Lower leg skin (tissue), 3 donors: ENCODE data around the gene TTC29.

Experiments
- CTCF ChIP-seq, 3 donors: fragments of 450-650 bp; IDR thresholded peaks; one replicate each; pipeline ENCODE4 v1.5.1; 2016; ENCODE audit warnings: antibody characterized with exemption in 3 of 3, mild to moderate bottlenecking in 3 of 3, moderate library complexity in 2 of 3
- POLR2A ChIP-seq, 2 donors: fragments of 450-650 bp; IDR thresholded peaks; one replicate each; pipeline ENCODE4 v1.6.1; 2016 to 2017; ENCODE audit warnings: antibody characterized with exemption in 2 of 2, mild to moderate bottlenecking in 1 of 2, moderate library complexity in 1 of 2

DNA sequence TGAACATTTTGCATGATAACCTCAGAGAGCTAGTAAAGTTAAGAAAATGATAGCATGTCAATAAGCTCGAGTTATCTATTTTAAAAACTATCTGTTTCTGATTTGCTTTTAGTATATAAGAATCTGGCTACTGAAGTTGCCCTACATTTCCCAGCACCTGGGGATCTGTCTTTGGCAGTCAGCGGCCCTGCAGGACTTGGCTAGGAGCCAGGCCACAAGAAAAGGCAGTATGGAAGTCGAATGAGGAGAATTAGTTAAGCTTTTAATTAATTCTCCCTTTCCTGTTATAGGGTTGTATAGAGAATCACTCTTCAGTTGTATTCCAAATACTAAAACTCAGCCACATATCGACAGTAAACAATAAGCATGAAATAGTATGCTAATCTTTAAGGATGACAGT is 284.3 kb downstream of the TTC29 start:
- TF ChIP-seq CTCF (IDR thresholded peaks at IDR 0.05) (no peak), POLR2A (IDR thresholded peaks at IDR 0.05) (no peak)
